Stimulated activated CD8-positive, alpha-beta memory T cell treated with anti-CD3 and anti-CD28 coated beads, Interleukin-15, amount 100 ng/mL, for 4 hours (primary cell): ENCODE data around the gene HOXD10.

Source experiments
- DNase-seq, 2 donors: peaks; one replicate each; pipeline ENCODE4 v3.0.0-alpha.2; 2020; ENCODE audit warnings: low read depth in 2 of 2

Gene HOXD10

GRCh38 chr2:176096243-176096985, 20.2 kb upstream of the HOXD10 start:
- DNase-seq, result no peak

- peak; percentile 13 to 19 for DNase-seq
These were observed 19.4 kb upstream of the HOXD10 start for GRCh38 chr2:176096986-176097819.

- no peak for DNase-seq
These were observed 18.7 kb upstream of the HOXD10 start for GRCh38 chr2:176097820-176098365.

GRCh38 chr2:176098366-176099158, 18.0 kb upstream of the HOXD10 start:
- no peak for DNase-seq

- no peak for DNase-seq
These were observed 17.3 kb upstream of the HOXD10 start for GRCh38 chr2:176099159-176099727.

- DNase-seq, result no peak
These were observed 16.6 kb upstream of the HOXD10 start, which contains the start of gene HOXD12 for GRCh38 chr2:176099728-176100546. Gene HOXD12 (plus strand): TSS chr2:176099795. CDS start chr2:176099802, 7 bp downstream.

GRCh38 chr2:176100547-176101140, 15.9 kb upstream of the HOXD10 start:
- no peak for DNase-seq

- DNase-seq, result no peak
These were observed 15.3 kb upstream of the HOXD10 start for GRCh38 chr2:176101216-176101830.

GRCh38 chr2:176101842-176102241, 14.7 kb upstream of the HOXD10 start:
- DNase-seq, result no peak

- no peak for DNase-seq
These were observed 14.2 kb upstream of the HOXD10 start for GRCh38 chr2:176102309-176102866.

- no peak for DNase-seq
These were observed 13.4 kb upstream of the HOXD10 start for GRCh38 chr2:176103194-176103593.

- no peak for DNase-seq
These were observed 12.7 kb upstream of the HOXD10 start for GRCh38 chr2:176103742-176104315.

- no peak for DNase-seq
These were observed 12.1 kb upstream of the HOXD10 start for GRCh38 chr2:176104316-176105077.

GRCh38 chr2:176105078-176105729, 11.4 kb upstream of the HOXD10 start:
- DNase-seq, result no peak

GRCh38 chr2:176105730-176106580, 10.6 kb upstream of the HOXD10 start:
- DNase-seq, result no peak

GRCh38 chr2:176106581-176107539, 9.7 kb upstream of the HOXD10 start, which contains the start of gene HOXD11:
Gene HOXD11 (plus strand): TSS chr2:176107280. CDS start chr2:176107356, 76 bp downstream.
- no peak for DNase-seq
